ENCODE data around the gene DNMBP. TPM values are rescaled to one million over a fixed set of nuclear protein-coding genes. Genes with fewer than 3 reads are reported as not detected.
A peak's percentile ranks its signal among the peaks of the same experiment; 100 is the strongest.
"Not testable (repeated sequence)": the region's sequence is repeated elsewhere in the genome, so short reads cannot be mapped to it uniquely, and the experiment has no call there.

Gene DNMBP
- total and polyA plus RNA-seq, 7 experiments from 2014 or later = 0.40 to 8.5 (median 3.9) TPM

DNA sequence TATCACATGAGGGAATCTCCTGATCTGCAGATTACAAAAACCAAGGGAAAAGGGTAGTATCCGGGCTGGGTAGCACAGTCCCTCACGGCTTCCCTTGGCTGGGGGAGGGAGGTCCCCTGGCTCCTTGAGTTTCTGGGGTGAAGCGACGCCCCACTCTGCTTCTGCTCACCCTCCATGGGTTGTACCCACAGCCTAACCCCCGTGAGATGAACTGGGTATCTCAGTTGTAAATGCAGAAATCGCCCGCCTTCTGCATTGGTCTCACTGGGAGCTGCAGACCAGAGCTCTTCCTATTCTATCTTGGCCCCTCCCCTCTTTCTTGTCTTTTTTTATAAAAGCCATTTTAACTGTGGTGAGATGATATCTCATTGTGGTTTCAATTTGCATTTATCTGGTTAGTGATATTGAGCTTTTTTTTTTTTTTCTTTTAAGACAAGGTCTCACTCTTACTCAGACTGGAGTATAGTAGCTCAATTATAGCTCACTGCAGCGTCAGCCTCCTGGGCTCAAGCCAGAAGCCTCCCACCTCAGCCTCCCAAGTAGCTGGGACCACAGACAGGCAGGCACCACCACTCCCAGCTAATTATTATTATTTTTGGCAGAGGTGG is 139.5 kb downstream of the DNMBP start:
- ChIA-PET CTCF (no interaction called here), POLR2A (no interaction called here)
- H3K36me3 ChIP-seq (ENCODE audit: control insufficient read depth in 2 of 3, insufficient read depth in 3 of 3, low read length in 3 of 3) = no peaks in the 10 kb centered on the region
- Mint-ChIP-seq H3K4me1 (peaks cover 9 to 22% (median 20%) of the 10 kb centered on the region in 7 donors), H3K36me3 (peaks cover 5 to 23% (median 9%) of the 10 kb centered on the region in 5 donors), H3K9me3 (peaks cover 0 to 37% (median 21%) of the 10 kb centered on the region in 11 donors), H3K27me3 (peaks cover 73 to 89% (median 82%) of the 10 kb centered on the region in 5 donors), H3K4me3 (peak overlapping the region; percentile 3 to 81 (median 74)), H3K27ac (peak overlapping the region in 6 of 9 donors; percentile 28 to 75 (median 66))
- H3K4me1 ChIP-seq (ENCODE audit: control insufficient read depth in 2 of 2, insufficient read depth in 2 of 2, low read length in 2 of 2) = peaks cover 12 to 19% of the 10 kb centered on the region in 2 donors
- H3K9me3 ChIP-seq (ENCODE audit: control insufficient read depth in 2 of 3, low read length in 3 of 3) = no peaks in the 10 kb centered on the region
- no peak overlapping the region for H3K4me3 ChIP-seq (ENCODE audit: low read length)
- ATAC-seq (peak; percentile 88), DNase-seq (peak in 8 of 9 donors; percentile 38 to 70 (median 58))
- intact Hi-C loops (cut with micrococcal nuclease) = no loop called here
- no peak overlapping the region for H3K27ac ChIP-seq (ENCODE audit: low read depth, low read length)
- H3K27me3 ChIP-seq (ENCODE audit: control insufficient read depth in 2 of 2, insufficient read depth in 2 of 2, low read length in 2 of 2) = peaks cover 0 to 12% of the 10 kb centered on the region in 2 donors

DNA sequence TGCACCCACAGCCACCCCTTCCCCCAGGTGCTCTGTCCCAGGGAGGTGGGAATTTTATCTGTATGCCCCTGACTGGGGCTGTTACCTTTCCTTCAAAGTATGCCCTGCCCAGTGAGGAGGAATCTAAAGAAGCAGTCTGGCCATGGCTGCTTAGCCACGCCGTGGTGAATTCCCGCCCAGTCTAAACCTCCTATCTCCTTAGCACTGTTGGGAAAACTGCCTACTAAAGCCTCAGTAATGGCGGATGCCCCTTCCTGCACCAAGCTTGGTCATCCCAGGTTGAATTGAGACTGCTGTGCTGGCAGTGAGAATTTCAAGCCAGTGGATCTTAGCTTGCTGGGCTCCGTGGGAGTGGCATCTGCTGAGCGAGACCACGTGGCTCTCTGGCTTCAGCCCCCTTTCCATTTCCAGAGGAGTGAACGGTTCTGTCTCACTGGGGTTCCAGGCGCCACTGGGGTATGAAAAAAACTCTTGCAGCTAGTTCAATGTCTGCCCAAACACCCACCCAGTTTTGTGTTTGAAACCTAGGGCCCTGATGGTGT is 140.1 kb downstream of the DNMBP start:
- H3K4me1 ChIP-seq (ENCODE audit: control insufficient read depth in 2 of 2, insufficient read depth in 2 of 2, low read length in 2 of 2) = peaks cover 12 to 19% of the 10 kb centered on the region in 2 donors
- Mint-ChIP-seq H3K27ac (no peak overlapping the region), H3K4me3 (peak overlapping the region in 5 of 10 donors; percentile 74 to 81 (median 75)), H3K36me3 (peaks cover 4 to 21% (median 6%) of the 10 kb centered on the region in 5 donors), H3K4me1 (peaks cover 9 to 22% (median 20%) of the 10 kb centered on the region in 7 donors), H3K9me3 (peaks cover 0 to 38% (median 21%) of the 10 kb centered on the region in 11 donors), H3K27me3 (peaks cover 72 to 86% (median 84%) of the 10 kb centered on the region in 5 donors)
- ChIA-PET POLR2A (no interaction called here), CTCF (no interaction called here)
- intact Hi-C loops (cut with micrococcal nuclease) = no loop called here
- H3K9me3 ChIP-seq (ENCODE audit: control insufficient read depth in 2 of 3, low read length in 3 of 3) = no peaks in the 10 kb centered on the region
- H3K4me3 ChIP-seq (ENCODE audit: low read length) = no peak overlapping the region
- H3K27ac ChIP-seq (ENCODE audit: low read depth, low read length) = no peak overlapping the region
- peak in 1 of 9 donors; percentile 8 for DNase-seq
- H3K27me3 ChIP-seq (ENCODE audit: control insufficient read depth in 2 of 2, insufficient read depth in 2 of 2, low read length in 2 of 2) = peaks cover 0 to 12% of the 10 kb centered on the region in 2 donors
- ATAC-seq = no peak
- no peaks in the 10 kb centered on the region for H3K36me3 ChIP-seq (ENCODE audit: control insufficient read depth in 2 of 3, insufficient read depth in 3 of 3, low read length in 3 of 3)

DNA sequence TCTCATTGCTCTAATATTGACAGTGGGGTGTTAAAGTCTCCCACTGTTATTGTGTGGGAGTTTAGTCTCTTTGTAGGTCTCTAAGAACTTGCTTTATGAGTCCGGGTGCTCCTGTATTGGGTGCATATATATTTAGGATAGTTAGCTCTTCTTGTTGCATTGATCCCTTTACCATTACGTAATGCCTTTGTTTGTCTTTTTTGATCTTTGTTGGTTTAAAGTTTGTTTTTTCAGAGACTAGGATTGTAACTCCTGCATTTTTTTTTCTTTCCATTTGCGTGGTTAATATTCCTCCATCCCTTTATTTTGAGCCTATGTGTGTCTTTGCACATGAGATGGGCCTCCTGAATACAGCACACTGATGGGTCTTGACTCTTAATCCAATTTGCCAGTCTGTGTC is 142.5 kb downstream of the DNMBP start:
- H3K27me3 ChIP-seq (ENCODE audit: control insufficient read depth in 2 of 2, insufficient read depth in 2 of 2, low read length in 2 of 2) = peaks cover 0 to 12% of the 10 kb centered on the region in 2 donors
- intact Hi-C loops (cut with micrococcal nuclease); H3K36me3 ChIP-seq (ENCODE audit: control insufficient read depth in 2 of 3, insufficient read depth in 3 of 3, low read length in 3 of 3); H3K27ac Mint-ChIP-seq; DNase-seq; H3K4me3 Mint-ChIP-seq; H3K9me3 ChIP-seq (ENCODE audit: control insufficient read depth in 2 of 3, low read length in 3 of 3); H3K4me3 ChIP-seq (ENCODE audit: low read length); H3K27ac ChIP-seq (ENCODE audit: low read depth, low read length); ATAC-seq; CTCF ChIA-PET: not testable (repeated sequence)
- Mint-ChIP-seq H3K9me3 (peaks cover 0 to 38% (median 21%) of the 10 kb centered on the region in 11 donors), H3K4me1 (peaks cover 8 to 22% (median 20%) of the 10 kb centered on the region in 7 donors), H3K36me3 (peaks cover 0 to 16% (median 5%) of the 10 kb centered on the region in 5 donors), H3K27me3 (peaks cover 59 to 78% (median 68%) of the 10 kb centered on the region in 5 donors)
- peaks cover 12 to 19% of the 10 kb centered on the region in 2 donors for H3K4me1 ChIP-seq (ENCODE audit: control insufficient read depth in 2 of 2, insufficient read depth in 2 of 2, low read length in 2 of 2)
- POLR2A ChIA-PET = interaction anchor here (0.7 kb wide), 1 partner anchor 78 kb away, joined by 3 read pairs; no protein-coding TSS in a partner anchor

DNA sequence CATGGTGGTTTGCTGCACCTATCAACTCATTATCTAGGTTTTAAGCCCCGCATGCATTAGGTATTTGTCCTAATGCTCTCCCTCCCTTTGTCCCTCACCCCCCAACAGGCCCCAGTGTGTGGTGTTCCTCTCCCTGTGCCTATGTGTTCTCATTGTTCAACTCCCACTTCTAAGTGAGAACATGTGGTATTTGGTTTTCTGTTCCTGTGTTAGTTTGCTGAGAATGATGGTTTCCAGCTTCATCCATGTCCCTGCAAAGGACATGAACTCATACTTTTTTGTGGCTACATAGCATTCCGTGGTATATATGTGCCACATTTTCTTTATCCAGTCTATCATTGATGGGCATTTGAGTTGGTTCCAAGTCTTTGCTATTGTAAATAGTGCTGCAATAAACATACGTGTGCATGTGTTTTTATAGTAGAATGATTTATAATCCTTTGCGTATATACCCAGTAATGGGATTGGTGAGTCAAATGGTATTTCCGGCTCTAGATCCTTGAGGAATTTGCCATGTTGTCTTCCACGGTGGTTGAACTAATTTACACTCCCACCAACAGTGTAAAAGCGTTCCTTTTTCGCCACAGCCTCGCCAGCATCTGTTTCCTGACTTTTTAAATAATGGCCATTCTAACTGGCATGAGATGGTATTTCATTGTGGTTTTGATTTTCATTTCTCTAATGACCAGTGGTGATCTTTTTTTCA is 146.1 kb downstream of the DNMBP start:
- intact Hi-C loops (cut with micrococcal nuclease); H3K27ac Mint-ChIP-seq; H3K4me3 ChIP-seq (ENCODE audit: low read length); H3K36me3 ChIP-seq (ENCODE audit: control insufficient read depth in 2 of 3, insufficient read depth in 3 of 3, low read length in 3 of 3); H3K27ac ChIP-seq (ENCODE audit: low read depth, low read length); DNase-seq; CTCF ChIA-PET; H3K9me3 ChIP-seq (ENCODE audit: control insufficient read depth in 2 of 3, low read length in 3 of 3); H3K4me1 Mint-ChIP-seq; H3K27me3 ChIP-seq (ENCODE audit: control insufficient read depth in 2 of 2, insufficient read depth in 2 of 2, low read length in 2 of 2); H3K4me1 ChIP-seq (ENCODE audit: control insufficient read depth in 2 of 2, insufficient read depth in 2 of 2, low read length in 2 of 2); H3K4me3 Mint-ChIP-seq; ATAC-seq; POLR2A ChIA-PET: not testable (repeated sequence)
- H3K9me3 Mint-ChIP-seq = peaks cover 0 to 36% (median 15%) of the 10 kb centered on the region in 11 donors
- H3K27me3 Mint-ChIP-seq = peaks cover 45 to 62% (median 55%) of the 10 kb centered on the region in 5 donors
- peaks cover 0 to 15% (median 5%) of the 10 kb centered on the region in 5 donors for H3K36me3 Mint-ChIP-seq

DNA sequence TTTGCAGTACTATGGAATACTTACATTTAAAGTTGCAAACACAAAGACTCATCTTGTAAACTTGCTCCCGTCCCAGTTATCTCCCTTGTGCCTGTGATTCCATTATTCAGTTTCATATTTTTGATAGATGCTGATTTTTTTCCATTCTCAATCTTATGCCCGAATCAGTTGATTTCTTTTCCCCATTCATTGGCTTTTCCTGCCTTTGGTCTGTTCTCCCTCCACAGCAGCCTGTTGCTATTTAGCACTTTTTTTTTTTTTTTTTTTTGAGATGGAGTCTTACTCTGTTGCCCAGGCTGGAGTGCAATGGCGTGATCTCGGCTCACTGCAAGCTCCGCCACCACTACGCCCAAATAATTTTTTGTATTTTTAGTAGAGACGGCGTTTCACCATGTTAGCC is 149.3 kb downstream of the DNMBP start:
- POLR2A ChIA-PET = no interaction called here
- Mint-ChIP-seq H3K9me3 (peaks cover 0 to 5% (median 3%) of the 10 kb centered on the region in 11 donors), H3K27ac (no peak overlapping the region)

GRCh38 chr10:99859585-99859984 is 150.2 kb downstream of the DNMBP start:
- Histone ChIP-seq H3K4me1 (ENCODE audit: control insufficient read depth in 2 of 2, insufficient read depth in 2 of 2, low read length in 2 of 2) (no peaks in the 10 kb centered on the region), H3K4me3 (ENCODE audit: low read length) (no peak overlapping the region), H3K27ac (ENCODE audit: low read depth, low read length) (no peak overlapping the region), H3K9me3 (ENCODE audit: control insufficient read depth in 2 of 3, low read length in 3 of 3) (no peaks in the 10 kb centered on the region), H3K36me3 (ENCODE audit: control insufficient read depth in 2 of 3, insufficient read depth in 3 of 3, low read length in 3 of 3) (no peaks in the 10 kb centered on the region), H3K27me3 (ENCODE audit: control insufficient read depth in 2 of 2, insufficient read depth in 2 of 2, low read length in 2 of 2) (no peaks in the 10 kb centered on the region)
- no peaks in the 10 kb centered on the region for H3K36me3 Mint-ChIP-seq
- H3K27me3 Mint-ChIP-seq = peaks cover 17 to 29% (median 24%) of the 10 kb centered on the region in 5 donors
- CTCF ChIA-PET = interaction anchor here (0.7 to 0.8 kb wide), 2 partner anchors 14 to 148 kb away, joined by 3 read pairs; no protein-coding TSS in a partner anchor
- no peak overlapping the region for H3K4me3 Mint-ChIP-seq
- H3K9me3 Mint-ChIP-seq = peaks cover 0 to 3% (median 0%) of the 10 kb centered on the region in 11 donors
- POLR2A ChIA-PET = no interaction called here
- DNase-seq = no peak
- no peak for ATAC-seq
- H3K4me1 Mint-ChIP-seq = no peaks in the 10 kb centered on the region
- no peak overlapping the region for H3K27ac Mint-ChIP-seq
- intact Hi-C loops (cut with micrococcal nuclease) = no loop called here

More for the DNA sequence above, 149.3 kb downstream of the DNMBP start:
- no peak overlapping the region for H3K4me3 ChIP-seq (ENCODE audit: low read length)
- H3K4me1 Mint-ChIP-seq = no peaks in the 10 kb centered on the region
- H3K27ac ChIP-seq (ENCODE audit: low read depth, low read length) = no peak overlapping the region
- no peak overlapping the region for H3K4me3 Mint-ChIP-seq
- no peaks in the 10 kb centered on the region for H3K36me3 ChIP-seq (ENCODE audit: control insufficient read depth in 2 of 3, insufficient read depth in 3 of 3, low read length in 3 of 3)
- H3K4me1 ChIP-seq (ENCODE audit: control insufficient read depth in 2 of 2, insufficient read depth in 2 of 2, low read length in 2 of 2) = no peaks in the 10 kb centered on the region
- intact Hi-C loops (cut with micrococcal nuclease) = no loop called here
- DNase-seq (no peak), ATAC-seq (no peak)
- H3K9me3 ChIP-seq (ENCODE audit: control insufficient read depth in 2 of 3, low read length in 3 of 3) = no peaks in the 10 kb centered on the region
- H3K27me3 ChIP-seq (ENCODE audit: control insufficient read depth in 2 of 2, insufficient read depth in 2 of 2, low read length in 2 of 2) = no peaks in the 10 kb centered on the region
- CTCF ChIA-PET = interaction anchor here (0.6 to 0.7 kb wide), 2 partner anchors 9 to 15 kb away, joined by 3 read pairs; no protein-coding TSS in a partner anchor
- H3K36me3 Mint-ChIP-seq = no peaks in the 10 kb centered on the region
- peaks cover 24 to 36% (median 29%) of the 10 kb centered on the region in 5 donors for H3K27me3 Mint-ChIP-seq
